Astrocyte (in vitro differentiated cells and primary cell): ENCODE data around the gene TGM1.

Experiments
- CTCF ChIP-seq: IDR thresholded peaks from 2 replicates; pipeline ENCODE4 v1.5.1; 2011; ENCODE audit warnings: low read depth, mild to moderate bottlenecking, inconsistent platforms, low read length, moderate library complexity; ENCODE audit not compliant: insufficient read depth
- EZH2 ChIP-seq: IDR thresholded peaks from 2 replicates; pipeline ENCODE4 v1.6.1; 2012; ENCODE audit warnings: mild to moderate bottlenecking, low read length, inconsistent platforms; ENCODE audit not compliant: insufficient read depth

- TF ChIP-seq CTCF, result no peak
- TF ChIP-seq EZH2, result no peak
Measured at GRCh38 chr14:24259282-24260025, 3.5 kb downstream of the TGM1 start.
